Activated CD4-positive, alpha-beta T cell treated with anti-CD3 and anti-CD28 coated beads, Interleukin-10, Interleukin-2, amounts not matched to agents 100 ng/mL and 50 ng/mL, durations not matched to agents 16 hours and 8 hours (primary cell): ENCODE measurements around the gene ERC1.
A peak's percentile ranks its signal among the peaks of the same experiment; 100 is the strongest.
"Not testable (repeated sequence)": the region's sequence is repeated elsewhere in the genome, so short reads cannot be mapped to it uniquely, and the experiment has no call there.

ENCODE experiments used
- DNase-seq: peaks from one replicate; pipeline ENCODE4 v3.0.0-alpha.2; 2020

ERC1 gene

DNA sequence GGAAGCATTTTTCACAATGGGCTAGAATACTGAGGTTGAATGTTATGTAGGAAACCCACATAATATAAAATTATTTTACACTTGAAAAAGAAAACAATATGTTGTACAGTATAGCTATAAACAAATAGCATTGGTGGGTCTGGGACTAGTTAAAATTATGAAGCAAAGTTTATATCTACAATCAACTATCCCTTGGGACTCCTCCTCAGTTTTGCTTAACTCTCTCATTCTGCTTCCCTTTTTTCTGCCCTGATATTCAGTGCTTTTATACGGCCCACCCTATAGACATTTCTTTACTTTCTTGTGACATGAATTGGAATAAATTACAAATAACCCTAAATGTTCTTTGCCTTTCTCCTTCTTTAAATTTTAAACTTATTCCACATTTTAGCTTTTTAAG is 302.9 kb downstream of the ERC1 start:
- DNase-seq: no peak

DNA sequence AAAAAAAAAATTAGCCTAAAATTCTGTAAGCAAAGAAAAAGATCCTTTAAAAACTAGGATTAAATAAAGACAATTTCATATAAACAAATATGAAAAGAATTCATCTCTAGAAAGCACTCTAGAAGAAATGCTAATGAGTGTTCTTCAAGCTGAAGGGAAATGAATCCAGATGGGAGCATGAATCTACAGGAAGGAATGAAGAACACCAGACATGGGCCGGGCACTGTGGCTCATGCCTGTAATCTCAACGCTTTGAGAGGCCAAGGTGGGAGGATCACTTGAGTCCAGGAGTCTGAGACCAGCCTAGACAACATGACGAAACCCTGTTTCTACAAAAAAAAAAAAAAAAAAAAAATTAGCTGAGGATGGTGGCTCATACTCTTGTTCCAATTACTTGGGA is 306.2 kb downstream of the ERC1 start:
- no peak for DNase-seq

DNA sequence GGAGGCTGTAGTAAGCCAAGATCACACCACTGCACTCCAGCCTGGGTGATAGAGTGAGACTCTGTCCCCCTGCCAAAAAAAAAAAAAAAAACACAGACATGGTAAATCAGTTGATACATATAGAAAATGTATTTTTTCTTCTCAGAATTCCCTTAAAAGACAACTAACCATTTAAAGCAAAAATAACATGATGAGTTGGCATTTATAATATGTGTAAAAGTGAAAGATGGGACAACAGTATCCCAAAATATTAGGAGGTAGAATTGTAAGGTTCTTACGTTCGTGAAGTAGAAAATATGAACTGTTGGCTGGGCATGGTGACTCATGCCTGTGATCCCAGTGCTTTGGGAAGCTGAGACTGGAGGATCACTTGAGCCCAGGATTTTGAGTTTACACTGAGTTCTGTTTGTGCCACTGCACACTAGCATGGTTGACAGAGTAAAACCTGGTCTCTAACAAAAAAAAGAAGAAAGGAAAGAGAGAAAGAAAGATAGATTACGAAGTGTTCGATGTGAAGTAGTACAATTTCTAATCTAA is 306.7 kb downstream of the ERC1 start:
- DNase-seq: no peak

DNA sequence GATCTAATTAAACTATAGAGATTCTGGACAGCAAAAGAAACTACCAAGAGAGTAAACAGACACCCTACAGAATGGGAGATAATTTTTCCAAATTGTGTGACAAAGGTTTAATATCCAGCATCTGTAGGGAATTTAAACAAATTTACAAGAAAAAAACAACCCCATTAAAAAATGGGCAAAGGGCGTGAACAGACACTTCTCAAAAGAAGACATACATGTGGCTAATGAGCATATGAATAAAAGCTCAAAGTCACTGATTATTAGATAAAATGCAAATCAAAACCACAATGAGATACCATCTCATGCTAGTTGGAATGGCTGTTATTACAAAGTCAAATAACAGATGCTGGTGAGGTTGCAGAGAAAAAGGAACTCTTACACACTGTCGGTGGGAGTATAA is 309.4 kb downstream of the ERC1 start:
- no peak for DNase-seq

DNA sequence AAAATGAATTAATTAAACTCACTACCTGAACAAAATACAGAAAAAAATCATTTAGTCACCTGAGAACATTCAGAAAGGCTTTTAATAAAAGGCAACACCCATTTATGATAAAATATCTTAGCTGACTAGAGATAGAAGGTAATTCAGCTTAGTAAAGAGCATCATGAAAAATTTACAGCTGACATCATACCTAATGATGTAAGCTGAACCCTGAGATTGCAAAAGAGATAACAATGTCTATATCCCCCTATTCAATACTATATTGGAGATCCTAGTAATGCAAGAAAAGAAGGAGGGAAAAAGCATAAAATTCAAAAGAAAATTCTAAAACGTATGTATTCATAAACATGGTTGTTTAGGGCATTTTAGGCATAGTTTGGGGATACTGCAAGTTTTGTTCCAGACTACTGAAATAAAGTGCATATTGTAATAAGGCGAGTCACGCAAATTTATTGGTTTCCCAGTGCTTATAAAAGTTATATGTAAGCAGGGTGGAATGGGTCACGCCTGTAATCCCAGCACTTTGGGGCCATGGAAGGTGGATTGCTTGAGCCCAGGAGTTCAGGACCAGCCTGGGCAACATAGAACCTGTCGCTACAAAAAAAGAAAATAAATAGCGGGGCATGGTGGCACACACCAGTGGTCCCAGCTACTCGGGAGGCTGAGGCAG is 311.3 kb downstream of the ERC1 start:
- no peak for DNase-seq

DNA sequence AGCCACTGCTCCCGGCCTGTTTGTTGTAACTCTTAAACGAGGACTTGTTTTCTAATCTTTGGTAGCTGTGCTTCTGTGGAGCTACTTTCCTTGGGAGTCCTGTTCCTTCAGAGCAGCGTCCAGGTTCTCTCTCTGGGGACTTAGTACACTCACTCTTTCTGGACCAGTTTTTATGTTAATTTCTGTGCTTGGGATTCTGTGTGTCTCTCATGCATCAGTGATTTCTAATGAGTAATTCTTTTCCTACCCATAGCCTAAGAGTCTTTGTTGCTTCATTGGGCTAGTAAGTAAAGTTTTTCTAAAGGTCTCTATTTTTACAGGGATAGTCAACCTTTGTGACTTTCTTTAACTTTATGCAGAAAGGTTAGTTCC is 314.0 kb downstream of the ERC1 start:
- no peak for DNase-seq

DNA sequence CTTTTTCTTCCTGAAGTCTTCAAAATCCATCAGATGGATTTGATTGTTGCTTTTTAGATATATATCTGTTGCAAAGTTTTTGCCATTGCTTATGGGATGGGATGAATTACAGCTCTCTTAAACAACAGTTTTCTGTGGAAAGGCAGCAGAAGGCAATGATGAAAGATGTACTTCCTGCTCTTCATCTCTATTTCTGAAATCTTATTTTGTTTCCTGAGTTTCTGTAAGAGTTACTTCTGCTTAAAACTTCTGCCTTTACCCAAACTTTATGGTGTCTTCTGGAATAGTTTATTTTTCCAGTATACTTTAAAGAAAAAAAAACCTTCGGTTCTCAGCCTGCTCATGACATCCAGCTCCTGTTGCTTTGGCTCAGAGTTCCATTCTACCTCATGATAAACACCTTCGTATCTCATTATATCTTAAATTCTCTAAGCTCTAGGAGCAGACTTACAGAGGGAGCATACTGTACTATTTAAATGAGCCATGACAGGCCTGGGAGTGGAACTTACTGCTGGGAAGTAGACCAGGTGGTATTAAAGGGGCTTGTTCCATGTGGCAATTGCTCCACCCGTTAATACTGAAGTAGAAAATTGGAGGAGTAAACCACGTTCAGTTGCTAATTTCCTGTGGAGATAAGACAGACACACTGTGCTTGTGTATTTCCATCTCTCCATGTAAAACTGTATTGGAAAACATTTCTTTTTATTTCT is 314.9 kb downstream of the ERC1 start:
- DNase-seq: no peak

DNA sequence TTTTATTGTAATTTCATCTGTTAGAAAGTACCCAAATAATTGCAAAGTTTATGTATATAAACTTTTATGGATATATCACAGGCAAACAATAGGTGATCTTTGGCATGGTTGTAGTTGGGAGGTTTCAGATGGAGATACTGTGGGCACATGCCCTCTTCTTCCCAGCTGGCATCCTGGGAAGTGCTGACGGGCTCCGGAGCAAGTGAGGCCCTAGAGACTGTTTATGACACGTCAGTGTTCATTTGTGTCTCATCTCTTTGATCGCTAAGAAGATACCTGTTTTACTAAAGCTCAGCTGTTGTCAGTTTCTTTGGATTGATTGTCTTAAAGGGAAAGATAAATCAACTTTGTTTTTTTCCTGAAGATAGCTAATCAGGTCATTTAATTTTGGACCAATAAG is 315.8 kb downstream of the ERC1 start:
- no peak for DNase-seq

DNA sequence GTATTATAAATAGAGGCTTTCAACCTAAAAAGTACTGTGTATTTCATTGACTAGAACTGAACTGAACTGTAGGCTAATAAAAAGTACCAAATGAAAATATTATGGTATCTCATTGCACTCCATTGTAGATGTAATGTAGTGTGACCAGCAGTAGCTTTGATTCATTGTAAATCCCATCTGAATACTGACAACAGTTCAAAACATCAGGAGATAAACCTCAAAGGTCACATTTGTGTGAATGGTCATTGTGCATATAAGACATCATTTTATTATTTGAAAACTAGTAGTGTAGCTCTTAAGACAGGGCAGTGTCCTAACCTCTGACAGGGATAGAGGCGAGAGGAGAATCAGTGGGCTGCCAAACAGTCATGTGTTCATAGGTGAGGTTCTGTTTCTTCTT is 316.8 kb downstream of the ERC1 start:
- DNase-seq: no peak

DNA sequence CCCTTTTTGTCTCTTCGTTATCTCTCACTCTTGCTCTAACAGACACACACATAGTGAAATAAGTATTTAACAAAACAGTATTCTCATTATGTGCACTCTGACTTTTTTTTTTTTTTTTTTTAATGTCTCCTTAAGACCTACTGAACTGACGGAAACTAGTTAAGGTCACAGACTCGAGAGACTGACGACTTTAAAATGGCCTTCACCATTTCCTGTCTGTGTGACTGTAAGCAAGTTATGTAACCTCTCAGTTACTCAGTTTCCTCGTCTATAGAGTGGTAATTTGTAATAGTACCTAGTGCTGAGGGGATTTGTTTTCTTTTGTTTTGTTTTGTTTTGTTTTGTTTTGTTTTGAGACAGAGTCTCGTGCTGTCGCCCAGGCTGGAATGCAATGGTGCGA is 318.6 kb downstream of the ERC1 start:
- DNase-seq: no peak

DNA sequence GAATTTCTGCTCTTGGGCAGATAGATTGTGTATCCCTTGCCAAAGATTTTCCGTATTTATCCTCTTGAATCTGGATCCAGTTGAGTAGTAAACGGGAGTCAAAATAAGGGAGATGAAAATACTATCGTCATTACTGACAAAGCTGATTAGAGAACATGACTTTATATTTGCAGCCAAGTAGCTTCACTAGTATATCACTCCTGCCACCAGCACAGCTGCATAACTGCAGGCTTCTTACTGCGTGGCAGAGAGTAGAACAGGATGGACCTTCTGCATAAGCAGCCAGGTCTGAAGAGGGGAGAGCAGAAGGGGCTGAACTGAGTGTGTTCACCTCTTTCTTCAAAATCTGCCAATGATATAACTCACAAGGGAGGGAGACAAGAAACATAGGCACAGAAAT is 319.6 kb downstream of the ERC1 start:
- DNase-seq: no peak

DNA sequence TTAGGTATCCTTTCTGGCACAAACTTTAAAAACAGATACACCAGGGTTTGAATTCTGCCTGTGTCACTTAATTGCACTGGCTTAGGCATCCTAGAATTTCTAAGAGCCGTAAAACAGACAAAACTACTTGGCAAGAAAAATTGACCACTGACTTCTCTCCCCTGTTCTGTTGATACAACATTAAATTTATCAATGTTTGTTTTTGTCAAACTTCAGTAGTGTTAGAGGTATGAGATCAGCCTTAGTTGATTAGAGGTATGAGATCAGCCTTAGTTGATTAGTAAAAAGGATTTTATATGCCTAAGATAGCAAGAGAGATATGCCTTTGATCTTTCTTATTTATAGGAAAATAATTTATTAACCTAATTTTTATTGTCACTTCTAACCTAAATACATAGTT is 320.1 kb downstream of the ERC1 start:
- no peak for DNase-seq

DNA sequence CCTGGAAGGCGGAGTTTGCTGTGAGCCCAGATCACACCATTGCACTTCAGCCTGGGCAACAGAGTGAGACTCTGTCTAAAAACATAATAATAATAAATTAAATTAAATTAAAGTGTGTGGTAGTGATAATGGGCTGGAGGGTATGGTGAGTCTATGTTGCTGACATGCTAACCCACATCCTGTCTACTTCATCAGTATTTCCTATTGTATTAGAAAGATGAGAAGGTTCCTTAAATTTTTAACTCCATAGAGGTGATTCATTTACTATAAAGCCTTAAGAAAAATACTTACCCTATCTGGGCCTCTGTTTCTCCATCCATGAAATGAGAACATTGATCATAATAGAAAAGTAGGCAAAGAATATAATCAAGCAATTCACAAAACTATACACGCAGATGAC is 322.9 kb downstream of the ERC1 start:
- DNase-seq: no peak

DNA sequence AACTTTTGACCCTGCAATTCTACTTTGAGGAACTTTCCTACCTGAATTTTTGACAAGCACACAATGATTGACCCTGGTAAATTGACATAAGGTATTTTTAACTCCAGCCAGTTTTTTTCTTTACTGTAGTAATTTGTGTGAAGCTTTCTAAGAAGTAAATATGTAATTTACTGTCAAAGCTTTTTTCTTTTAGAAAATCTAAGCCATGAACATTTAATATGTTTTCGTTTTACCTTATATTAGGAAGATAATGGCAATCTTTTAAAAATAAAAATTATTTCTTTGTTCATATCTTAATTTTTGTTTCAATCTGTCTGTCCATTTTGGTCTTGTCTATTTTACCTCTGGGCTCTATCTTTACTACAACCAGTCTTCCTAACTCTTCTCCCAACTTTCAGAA is 323.5 kb downstream of the ERC1 start:
- DNase-seq: no peak

DNA sequence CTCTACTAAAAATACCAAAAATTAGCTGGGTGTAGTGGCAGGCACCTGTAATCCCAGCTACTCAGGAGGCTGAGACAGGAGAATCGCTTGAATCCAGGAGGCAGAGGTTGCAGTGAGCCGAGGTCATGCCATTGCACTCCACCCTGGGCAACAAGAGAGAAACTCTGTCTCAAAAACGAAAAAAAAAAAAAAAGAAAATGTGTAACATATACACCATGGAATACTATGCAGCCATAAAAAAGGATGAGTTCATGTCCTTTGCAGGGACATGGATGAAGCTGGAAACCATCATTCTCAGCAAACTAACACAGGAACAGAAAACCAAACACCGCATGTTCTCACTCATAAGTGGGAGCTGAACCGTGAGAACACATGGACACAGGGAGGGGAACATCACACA is 326.0 kb downstream of the ERC1 start:
- not testable (repeated sequence) for DNase-seq

DNA sequence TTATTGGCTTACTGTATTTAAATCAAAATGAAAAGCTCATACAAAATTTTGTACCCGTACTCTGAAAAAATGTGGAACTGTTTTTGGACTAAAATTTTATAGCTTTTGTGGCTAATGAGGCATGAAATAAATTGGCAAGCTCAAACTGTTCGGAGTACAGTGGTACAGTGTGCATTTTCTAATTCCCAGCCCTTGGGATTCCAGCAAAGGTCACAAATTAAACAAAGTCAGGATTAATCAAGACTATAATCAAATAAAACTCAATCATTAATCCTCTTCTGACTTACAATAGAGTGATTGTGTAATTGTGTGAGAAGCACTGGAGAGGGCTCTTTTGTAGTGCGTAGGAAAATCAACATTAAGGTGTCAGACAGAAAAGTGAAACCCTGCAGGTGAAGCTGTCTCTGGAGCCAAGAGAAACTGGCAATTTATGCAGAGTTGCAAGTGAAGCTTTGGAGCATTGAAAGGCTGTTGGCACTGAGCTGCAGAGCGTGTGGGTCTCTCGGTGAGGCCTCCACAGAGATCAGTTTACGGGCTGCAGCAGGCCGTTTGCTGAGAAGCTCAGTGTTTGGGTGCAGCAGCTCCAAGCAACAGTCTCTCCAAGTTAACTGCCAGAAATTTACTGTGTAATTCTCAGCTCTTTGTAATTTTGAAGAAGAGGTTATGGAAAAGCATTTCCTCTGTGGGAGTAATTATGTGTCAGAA is 327.5 kb downstream of the ERC1 start:
- no peak for DNase-seq

DNA sequence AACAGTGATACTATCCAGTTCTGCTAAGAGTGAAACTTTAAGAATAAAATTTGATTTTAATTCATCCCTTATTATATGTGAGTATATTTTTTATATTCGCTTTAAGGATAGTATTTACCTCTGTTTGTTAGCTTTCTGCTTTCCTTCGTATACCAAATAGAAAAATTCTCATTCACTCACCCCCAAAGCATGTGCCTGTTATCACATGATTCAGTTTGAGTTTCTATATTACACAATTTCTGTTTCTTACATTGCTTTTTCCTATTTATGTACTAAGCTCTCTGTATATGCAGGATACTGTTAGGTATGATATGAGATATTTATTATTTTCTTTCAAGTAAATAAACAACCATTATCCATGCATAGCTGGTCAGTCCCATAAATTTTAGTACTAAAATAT is 328.2 kb downstream of the ERC1 start:
- DNase-seq: peak; percentile 4

DNA sequence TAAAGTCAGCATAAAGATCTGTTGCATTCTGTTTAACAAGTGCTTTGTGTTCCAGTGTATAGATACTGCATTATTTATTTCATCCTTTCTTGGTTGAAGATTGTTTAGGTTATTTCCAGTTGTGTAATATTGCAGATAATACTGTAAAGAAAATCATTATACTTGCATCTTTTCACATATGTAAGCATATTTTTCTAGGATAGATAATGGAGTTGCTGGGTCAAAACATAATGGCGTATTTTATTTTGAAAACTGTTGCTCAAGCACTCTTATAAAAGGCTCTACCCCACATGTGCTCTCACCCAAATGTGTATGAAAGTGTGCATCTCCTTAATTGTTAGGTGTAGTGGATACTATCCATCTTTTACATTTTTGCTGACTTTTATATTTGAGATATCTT is 329.0 kb downstream of the ERC1 start:
- no peak for DNase-seq

DNA sequence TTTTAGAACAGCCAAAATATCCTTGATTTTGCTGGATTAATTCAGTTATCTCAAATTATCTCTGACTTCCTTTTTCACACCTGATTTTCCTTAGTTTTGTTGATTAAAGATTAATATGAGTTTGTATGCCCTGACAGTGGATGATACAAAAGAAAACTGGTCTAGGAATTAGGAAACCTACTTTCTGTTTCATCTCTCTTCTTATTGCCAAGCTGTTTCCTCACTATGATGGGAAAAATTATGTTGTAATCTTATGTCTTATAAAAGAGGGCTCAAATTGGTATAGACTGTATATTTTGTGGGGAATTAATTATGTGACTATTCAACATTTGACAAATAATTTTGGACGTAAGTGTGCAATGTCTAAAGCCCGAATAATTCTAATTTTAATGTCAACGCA is 331.8 kb downstream of the ERC1 start:
- DNase-seq: no peak

DNA sequence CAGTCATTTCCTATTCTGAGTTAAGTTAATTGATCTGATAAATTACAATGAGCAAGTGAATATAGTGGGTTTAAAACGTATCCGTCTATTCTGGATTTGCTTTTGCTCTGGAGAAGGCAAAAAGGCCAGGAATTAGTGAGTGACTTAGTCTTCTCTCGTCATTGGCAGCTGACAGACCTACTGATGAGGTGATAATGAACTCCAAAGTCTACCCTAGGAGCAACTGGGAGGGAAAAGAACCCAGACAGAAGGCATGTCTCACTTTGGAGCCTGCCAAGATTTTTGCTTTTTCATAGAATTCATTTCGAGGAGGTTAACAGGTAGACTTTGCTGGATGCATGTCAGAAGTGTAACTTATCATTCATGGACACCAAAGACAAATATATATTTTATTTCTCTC is 333.1 kb downstream of the ERC1 start:
- DNase-seq: no peak

DNA sequence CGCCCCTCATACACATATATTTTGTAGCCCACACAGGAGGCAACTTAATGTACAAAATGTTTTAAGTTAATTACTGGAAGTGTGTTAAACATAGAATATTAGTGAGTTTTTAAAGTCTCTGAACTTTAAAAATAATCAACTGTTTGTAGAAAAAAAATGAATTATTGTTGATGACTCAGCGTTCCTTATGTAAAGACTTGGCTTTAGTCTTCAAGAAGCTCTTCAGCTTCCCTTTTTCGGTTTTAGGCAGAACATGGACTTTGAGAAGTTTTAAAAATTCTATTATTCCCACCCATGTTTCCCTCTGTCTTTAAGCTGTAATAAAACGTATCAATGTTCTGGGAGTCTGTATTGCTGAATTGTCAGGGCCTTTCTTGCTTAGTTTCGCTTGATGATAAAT is 333.9 kb downstream of the ERC1 start:
- DNase-seq: no peak

DNA sequence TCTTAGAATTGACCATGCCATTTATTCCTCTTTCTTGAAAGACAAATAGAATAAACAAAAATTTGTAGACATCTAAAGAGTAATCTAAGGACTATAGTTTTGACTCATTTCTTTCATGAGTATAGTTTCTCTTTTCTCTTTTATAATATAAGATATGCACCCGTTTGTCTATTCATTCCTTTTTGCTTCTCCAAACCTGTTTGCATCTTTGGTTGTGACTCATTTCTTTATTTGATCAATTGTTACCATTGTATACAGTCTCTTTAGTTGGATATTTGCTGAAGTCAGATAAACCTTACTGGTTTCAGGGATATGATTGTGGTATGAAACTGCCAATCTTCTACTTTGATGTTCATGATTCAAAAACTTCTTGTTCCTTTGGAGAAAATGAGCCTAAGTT is 334.6 kb downstream of the ERC1 start:
- peak; percentile 79 for DNase-seq

DNA sequence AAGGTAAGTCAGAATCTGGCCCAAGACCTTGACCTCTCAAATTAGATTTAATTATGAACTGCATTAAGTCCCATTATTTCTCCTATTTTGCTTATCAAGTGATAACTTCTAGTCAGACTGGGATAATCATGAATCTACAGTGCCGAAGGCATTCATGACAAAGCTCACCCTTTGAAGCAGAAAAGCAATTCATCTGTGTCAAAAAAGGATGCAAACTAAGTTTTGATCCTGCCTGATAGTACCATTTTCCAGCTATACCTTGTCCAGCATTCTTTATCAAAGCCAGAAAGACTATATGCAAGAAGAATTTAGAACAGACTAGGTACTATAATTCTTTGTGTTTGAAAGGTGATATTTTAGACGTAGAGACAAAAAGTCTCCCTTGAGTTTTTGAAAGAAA is 335.2 kb downstream of the ERC1 start:
- no peak for DNase-seq

DNA sequence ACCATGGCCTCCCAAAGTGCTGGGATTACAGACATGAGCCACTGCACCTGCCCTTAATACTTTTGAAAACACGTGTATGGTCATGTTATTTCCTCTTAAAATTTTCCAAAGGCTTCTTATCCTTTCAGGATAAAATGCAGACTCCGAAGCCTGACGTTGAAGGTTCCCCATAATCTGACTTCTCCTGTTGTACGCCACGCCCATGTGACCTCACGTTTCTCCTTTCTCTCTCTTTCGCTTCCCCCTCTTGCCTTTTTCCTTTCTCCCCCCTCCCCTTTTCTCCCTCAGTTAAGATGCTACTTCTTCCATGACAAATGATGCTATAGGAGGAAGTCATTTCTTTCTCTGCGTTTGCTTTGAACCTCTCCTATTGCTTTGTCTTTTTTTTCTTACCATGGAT is 337.4 kb downstream of the ERC1 start:
- DNase-seq: no peak
